HL-60 (cell line): Measurements from ENCODE around the gene RAB36.

Source experiments
- DNase-seq, 2 experiments: peaks; one replicate each; pipeline ENCODE4 v3.0.0-alpha.2; 2010 to 2020; ENCODE audit warnings: low read depth in 1 of 2, low spot score in 1 of 2
- H3K27ac ChIP-seq: fragments of 250-450 bp; sonication (Bioruptor Pico); replicated peaks from 2 replicates; pipeline ENCODE4 v1.5.1; 2020; ENCODE audit warnings: mild to moderate bottlenecking, moderate library complexity
- H3K27me3 ChIP-seq: fragments of 250-450 bp; sonication (Bioruptor Pico); 2 replicates; pipeline ENCODE4 v1.5.1; 2021; ENCODE audit warnings: mild to moderate bottlenecking, moderate library complexity; ENCODE audit not compliant: insufficient read depth, poor library complexity, severe bottlenecking
- H3K4me3 ChIP-seq: replicated peaks from 2 replicates; pipeline ENCODE4 v1.5.1; 2011; ENCODE audit warnings: mild to moderate bottlenecking, control low read depth, low read length; ENCODE audit not compliant: insufficient read depth
- GABPA ChIP-seq: IDR thresholded peaks from 2 replicates; pipeline ENCODE4 v1.6.1; 2012; ENCODE audit warnings: low read depth
- POLR2AphosphoS5 ChIP-seq: IDR thresholded peaks from 2 replicates; pipeline ENCODE4 v1.6.1; 2012; ENCODE audit warnings: low read depth
- REST ChIP-seq: IDR thresholded peaks from 2 replicates; pipeline ENCODE4 v1.6.1; 2012; ENCODE audit warnings: low read depth; ENCODE audit not compliant: insufficient replicate concordance
- SPI1 ChIP-seq: IDR thresholded peaks from 2 replicates; pipeline ENCODE4 v1.6.1; 2012; ENCODE audit warnings: low read depth, mild to moderate bottlenecking, borderline replicate concordance
- TF ChIP-seq, protein P1 (sequence below): IDR thresholded peaks from one replicate; pipeline ENCODE4 v1.5.1; 2011; ENCODE audit warnings: low read length, control low read depth, inconsistent platforms; ENCODE audit not compliant: insufficient read depth

Gene RAB36

GRCh38 chr22:23121424-23121823 is 23.9 kb upstream of the RAB36 start:
- no peak overlapping the region for H3K27ac ChIP-seq
- H3K27me3 ChIP-seq = no peaks in the 10 kb centered on the region
- TF ChIP-seq REST (no peak), POLR2AphosphoS5 (no peak), SPI1 (no peak), GABPA (no peak)
- TF ChIP-seq, protein P1, sequence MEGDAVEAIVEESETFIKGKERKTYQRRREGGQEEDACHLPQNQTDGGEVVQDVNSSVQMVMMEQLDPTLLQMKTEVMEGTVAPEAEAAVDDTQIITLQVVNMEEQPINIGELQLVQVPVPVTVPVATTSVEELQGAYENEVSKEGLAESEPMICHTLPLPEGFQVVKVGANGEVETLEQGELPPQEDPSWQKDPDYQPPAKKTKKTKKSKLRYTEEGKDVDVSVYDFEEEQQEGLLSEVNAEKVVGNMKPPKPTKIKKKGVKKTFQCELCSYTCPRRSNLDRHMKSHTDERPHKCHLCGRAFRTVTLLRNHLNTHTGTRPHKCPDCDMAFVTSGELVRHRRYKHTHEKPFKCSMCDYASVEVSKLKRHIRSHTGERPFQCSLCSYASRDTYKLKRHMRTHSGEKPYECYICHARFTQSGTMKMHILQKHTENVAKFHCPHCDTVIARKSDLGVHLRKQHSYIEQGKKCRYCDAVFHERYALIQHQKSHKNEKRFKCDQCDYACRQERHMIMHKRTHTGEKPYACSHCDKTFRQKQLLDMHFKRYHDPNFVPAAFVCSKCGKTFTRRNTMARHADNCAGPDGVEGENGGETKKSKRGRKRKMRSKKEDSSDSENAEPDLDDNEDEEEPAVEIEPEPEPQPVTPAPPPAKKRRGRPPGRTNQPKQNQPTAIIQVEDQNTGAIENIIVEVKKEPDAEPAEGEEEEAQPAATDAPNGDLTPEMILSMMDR = no peak
- no peak overlapping the region for H3K4me3 ChIP-seq
- no peak for DNase-seq

GRCh38 chr22:23122216-23122957 is 22.9 kb upstream of the RAB36 start:
- Histone ChIP-seq H3K4me3 (no peak overlapping the region), H3K27ac (no peak overlapping the region), H3K27me3 (no peaks in the 10 kb centered on the region)
- no peak for DNase-seq
- TF ChIP-seq SPI1 (no peak), GABPA (no peak), POLR2AphosphoS5 (no peak), REST (no peak)
- TF ChIP-seq, protein P1 = no peak

DNA sequence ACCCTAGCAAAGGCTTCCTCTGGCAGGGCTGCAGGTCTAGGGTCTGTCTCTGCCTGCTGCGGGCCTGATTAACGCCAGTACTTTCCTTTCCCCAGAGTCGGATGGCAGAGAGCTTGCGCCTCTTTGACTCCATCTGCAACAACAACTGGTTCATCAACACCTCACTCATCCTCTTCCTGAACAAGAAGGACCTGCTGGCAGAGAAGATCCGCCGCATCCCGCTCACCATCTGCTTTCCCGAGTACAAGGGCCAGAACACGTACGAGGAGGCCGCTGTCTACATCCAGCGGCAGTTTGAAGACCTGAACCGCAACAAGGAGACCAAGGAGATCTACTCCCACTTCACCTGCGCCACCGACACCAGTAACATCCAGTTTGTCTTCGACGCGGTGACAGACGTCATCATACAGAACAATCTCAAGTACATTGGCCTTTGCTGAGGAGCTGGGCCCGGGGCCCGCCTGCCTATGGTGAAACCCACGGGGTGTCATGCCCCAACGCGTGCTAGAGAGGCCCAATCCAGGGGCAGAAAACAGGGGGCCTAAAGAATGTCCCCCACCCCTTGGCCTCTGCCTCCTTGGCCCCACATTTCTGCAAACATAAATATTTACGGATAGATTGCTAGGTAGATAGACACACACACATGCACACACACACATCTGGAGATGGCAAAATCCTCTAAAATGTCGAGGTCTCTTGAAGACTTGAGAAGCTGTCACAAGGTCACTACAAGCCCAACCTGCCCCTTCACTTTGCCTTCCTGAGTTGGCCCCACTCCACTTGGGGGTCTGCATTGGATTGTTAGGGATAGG is 22.1 kb upstream of the RAB36 start:
- H3K27me3 ChIP-seq = no peaks in the 10 kb centered on the region
- TF ChIP-seq POLR2AphosphoS5 (no peak), SPI1 (no peak), REST (no peak), GABPA (no peak)
- TF ChIP-seq, protein P1 = no peak
- DNase-seq = no peak
- no peak overlapping the region for H3K27ac ChIP-seq
- H3K4me3 ChIP-seq = no peak overlapping the region
